ENCODE data around the gene COL18A1.
A peak's percentile ranks its signal among the peaks of the same experiment; 100 is the strongest.
"Not testable (repeated sequence)": the region's sequence is repeated elsewhere in the genome, so short reads cannot be mapped to it uniquely, and the experiment has no call there.

The COL18A1 gene

GRCh38 chr21:45429221-45430175, 24.5 kb downstream of the COL18A1 start:
- DNase-seq = no peak

GRCh38 chr21:45430521-45431501, 25.8 kb downstream of the COL18A1 start:
- DNase-seq = no peak

- no peak for DNase-seq
Observed at GRCh38 chr21:45431781-45432572, 27.0 kb downstream of the COL18A1 start.

GRCh38 chr21:45432575-45433255, 27.8 kb downstream of the COL18A1 start:
- no peak for DNase-seq

GRCh38 chr21:45433301-45433700, 28.3 kb downstream of the COL18A1 start:
- no peak for DNase-seq

- no peak for DNase-seq
Observed at GRCh38 chr21:45433911-45434644, 29.1 kb downstream of the COL18A1 start.

GRCh38 chr21:45434645-45435217, 29.8 kb downstream of the COL18A1 start:
- DNase-seq = no peak

- no peak for DNase-seq
Observed at GRCh38 chr21:45435405-45435981, 30.5 kb downstream of the COL18A1 start.

GRCh38 chr21:45436351-45437065, 31.5 kb downstream of the COL18A1 start:
- no peak for DNase-seq

- not testable (repeated sequence) for DNase-seq
Observed at GRCh38 chr21:45437844-45438243, 32.9 kb downstream of the COL18A1 start.

- no peak for DNase-seq
Observed at GRCh38 chr21:45438391-45439145, 33.6 kb downstream of the COL18A1 start.

- peak; percentile 73 for DNase-seq
Observed at GRCh38 chr21:45439161-45439872, 34.4 kb downstream of the COL18A1 start.

GRCh38 chr21:45439901-45440461, 35.0 kb downstream of the COL18A1 start:
- DNase-seq = no peak

- no peak for DNase-seq
Observed at GRCh38 chr21:45440736-45441350, 35.9 kb downstream of the COL18A1 start.

GRCh38 chr21:45441431-45442255, 36.7 kb downstream of the COL18A1 start:
- no peak for DNase-seq

GRCh38 chr21:45442276-45442675, 37.3 kb downstream of the COL18A1 start:
- DNase-seq = no peak
